Bone marrow (tissue), 2 donors: Measurements from ENCODE around the gene MLKL.

ENCODE experiments used
- DNase-seq, 2 donors: peaks; one replicate each; lab custom pipeline; 2025; lab: John Stamatoyannopoulos, UW

The MLKL gene

GRCh38 chr16:74651841-74652240 lies 48.8 kb downstream of the MLKL start:
- DNase-seq = no peak

DNA sequence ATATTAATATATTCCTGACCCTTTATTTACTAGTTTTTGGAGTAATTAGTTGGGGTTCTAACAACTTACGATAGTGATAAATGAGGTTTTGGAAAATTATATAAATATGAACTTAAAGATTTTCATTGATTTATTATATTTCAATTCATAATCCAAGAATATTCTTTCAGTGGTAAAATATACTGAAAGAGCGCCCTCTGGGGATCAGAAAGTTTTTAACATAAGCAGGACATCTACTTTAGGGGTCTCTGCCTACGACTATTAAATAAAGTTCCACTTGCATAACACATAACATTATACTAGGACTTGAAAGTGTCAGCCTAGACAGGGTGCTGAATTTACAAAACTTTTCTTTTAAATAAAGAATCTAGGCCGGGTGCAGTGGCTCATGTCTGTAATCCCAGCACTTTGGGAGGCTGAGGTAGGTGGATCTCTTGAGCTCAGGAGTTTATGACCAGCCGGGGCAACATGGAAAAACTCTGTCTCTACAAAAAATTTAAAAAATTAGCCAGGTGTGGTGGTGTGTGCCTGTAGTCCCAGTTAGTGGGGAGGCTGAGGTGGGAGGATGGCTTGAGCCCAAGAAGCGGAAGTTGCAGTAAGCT lies 49.6 kb downstream of the MLKL start:
- no peak for DNase-seq

GRCh38 chr16:74649839-74650504 lies 50.7 kb downstream of the MLKL start:
- DNase-seq = no peak

DNA sequence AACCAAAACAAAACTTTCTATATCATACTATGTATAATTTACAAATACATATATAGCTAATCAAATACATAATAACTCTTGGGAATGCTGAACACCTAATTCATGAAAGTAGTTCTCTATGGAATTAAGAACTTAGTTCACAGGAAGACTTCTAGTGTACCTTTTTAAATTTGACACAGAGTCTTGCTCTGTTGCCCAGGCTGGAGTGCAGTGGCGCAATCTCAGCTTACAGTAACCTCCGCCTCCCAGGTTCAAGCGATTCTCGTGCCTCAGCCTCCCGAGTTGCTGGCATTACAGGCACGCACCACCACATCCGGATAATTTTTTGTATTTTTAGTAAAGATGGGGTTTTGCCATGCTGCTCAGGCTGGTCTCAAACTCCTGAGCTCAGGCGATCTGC lies 58.7 kb downstream of the MLKL start:
- DNase-seq = no peak

DNA sequence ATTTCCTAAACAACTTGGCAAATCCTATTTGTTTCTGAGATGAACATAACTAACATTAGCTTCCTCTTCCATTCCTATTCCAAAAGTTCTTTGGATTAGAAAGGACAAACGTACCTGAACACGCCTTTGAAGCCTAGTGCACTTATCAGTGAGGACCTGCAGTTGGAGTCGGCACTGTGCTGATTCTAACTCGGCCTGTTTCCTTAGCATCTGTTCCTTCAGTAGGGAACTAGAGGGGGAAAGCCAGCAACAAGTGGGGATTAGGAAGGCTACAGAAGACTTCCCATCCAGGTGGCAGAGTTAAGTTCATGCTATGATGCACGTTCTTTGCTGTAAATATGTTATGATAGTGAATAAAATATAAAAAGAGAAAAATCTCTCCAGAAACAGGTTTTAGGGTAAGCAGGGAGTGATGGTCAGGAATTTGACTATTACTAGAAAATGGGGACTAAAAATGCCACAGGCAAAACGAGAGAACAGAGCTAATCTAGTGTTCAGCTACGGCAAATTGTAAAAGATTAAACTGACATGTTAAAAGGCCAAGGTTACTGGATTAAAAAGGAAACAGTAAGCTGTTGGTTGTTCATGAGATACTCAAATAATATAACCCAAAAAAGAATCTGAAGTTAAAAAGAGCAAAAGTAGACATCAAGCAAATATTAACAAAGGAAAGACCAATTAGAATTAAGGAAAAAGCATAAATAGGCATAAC lies 62.8 kb downstream of the MLKL start:
- no peak for DNase-seq

DNA sequence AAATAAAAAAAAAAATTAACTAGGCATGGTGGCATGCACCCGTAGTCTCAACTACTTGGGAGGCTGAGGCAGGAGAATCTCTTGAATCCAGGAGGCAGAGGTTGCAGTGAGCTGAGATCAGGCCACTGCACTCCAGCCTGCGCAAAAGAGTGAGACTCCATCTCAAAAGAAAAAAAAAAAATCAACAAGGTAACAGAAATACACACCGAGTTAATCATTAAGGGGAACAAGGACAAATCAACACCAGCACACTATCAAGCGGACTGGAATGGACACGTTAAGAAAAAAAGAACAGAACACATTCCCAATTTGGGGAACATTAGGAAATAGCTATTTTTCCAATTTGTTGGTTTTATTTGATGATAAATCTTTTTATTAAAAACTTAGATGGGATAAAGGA lies 65.4 kb downstream of the MLKL start:
- no peak for DNase-seq

- DNase-seq = no peak
Observed at GRCh38 chr16:74633686-74634085, 67.0 kb downstream of the MLKL start.

DNA sequence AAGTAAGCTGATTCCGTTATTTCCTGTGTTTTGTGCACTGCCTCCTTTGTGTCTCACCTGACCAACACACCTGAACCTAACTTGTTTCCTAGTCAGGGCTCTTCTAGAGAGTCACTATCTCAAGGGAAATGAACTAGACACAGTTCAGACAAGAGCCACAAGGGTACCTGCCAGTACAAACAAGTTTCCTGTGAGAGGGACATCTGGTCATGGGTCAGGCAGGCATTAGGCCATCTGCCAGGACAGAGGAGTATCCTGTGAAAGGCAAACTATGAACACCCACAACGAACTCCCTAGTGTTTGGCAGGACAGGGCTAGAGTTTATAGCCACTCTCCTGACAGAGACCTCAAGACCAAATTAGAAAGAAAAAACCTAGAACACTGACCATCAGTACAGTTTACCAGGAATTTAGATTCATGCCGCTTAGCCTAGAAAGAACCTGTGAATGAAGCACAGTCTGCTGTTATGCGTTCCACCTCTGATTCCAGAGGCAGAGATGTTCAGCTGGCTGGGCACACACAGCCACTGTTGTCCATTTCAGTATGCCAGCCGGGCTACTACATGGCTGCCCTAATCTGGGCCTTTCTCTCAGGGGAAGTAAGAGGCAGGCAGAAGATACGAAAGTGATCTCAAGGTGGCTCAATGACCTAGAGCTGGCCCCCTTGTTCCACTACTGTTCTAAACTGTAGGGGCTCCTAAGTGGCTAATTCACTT lies 73.0 kb downstream of the MLKL start:
- no peak for DNase-seq

- no peak for DNase-seq
Observed at GRCh38 chr16:74626741-74627416, 73.8 kb downstream of the MLKL start.

DNA sequence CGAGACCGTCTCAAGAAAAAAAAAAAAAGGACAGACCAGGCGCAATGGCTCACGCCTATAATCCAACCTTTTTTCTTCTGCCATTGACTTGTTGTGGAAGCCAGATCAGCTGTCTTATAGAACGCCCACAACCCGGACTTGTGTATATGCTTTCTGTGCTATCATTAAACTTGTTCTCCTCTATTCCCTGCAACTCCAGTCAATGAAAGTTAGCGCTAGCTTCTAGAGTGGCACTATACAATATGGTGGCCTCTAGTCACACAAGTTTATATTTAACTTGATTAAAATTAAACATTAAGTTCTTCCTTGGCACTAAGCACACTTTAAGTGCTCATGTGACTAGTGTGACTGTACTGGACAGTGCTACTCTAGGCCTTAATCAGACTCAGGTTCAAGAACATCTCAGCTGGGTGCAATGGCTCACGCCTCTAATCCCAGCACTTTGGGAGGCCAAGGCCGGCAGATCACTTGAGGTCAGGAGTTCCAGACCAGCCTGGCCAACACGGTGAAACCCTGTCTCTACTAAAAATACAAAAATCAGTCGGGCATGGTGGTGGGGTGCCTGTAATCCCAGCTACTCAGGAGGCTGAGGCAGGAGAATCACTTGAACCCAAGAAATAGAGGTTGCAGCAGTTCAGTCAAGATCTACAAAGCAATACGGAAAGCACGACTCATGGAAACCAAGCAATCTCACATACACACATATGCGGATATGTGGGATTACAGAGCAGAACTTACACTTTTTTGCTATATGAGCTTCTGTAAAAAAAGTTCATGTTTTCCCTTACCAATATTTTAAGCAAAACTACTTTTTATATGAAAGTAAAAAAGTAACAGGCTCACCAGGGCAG lies 74.9 kb downstream of the MLKL start:
- DNase-seq = no peak

GRCh38 chr16:74623839-74624235 lies 76.8 kb downstream of the MLKL start:
- DNase-seq = no peak

DNA sequence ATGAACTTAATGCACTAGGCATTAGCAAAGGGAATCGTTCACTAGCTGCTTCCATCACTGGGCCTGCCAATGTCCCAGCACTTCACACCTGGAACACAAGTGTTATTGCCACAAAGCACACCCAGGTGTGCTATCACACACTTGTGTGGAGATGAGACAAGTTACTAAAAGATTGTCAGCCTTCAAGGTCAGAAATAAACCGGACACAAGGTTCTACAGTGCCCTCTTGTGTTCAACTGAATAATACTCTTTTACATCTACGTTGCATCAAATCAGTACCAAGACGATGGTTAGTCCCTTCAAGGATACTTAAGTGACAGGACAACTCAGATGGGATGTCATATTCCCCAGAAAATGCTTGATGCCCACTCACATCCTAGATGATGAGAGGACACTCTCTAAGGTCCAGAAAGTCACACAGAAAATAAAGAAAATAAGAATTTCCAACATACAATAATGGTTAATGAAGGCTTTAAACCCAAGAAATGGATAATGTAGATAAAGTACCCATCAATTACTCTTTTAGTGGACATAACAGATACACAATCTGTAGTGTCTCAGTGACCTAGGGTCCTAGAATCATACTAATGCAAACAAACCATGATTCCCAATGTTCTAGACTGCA lies 77.3 kb downstream of the MLKL start:
- no peak for DNase-seq

GRCh38 chr16:74622005-74622404 lies 78.7 kb downstream of the MLKL start:
- no peak for DNase-seq
